Measurements from ENCODE around the gene PGBD2. TPM values are rescaled to one million over a fixed set of nuclear protein-coding genes. Genes with fewer than 3 reads are reported as not detected.

The PGBD2 gene
- total and polyA plus RNA-seq, 2 of the 4 experiments (the other 2 are of a cell fraction): 4.8 to 6.8 TPM

GRCh38 chr1:248892590-248892989, 13.4 kb upstream of the PGBD2 start:
- Histone ChIP-seq H4K5ac (ENCODE audit: low read depth, low read length) (no peak overlapping the region), H3K14ac (replicated peaks; ENCODE audit: low read depth, low read length) (no peak overlapping the region), H3K4me1 (ENCODE audit: control insufficient read depth, insufficient read depth, low read length) (no peaks in the 10 kb centered on the region), H4K20me1 (ENCODE audit: insufficient read depth, low read length) (no peaks in the 10 kb centered on the region), H2BK120ac (ENCODE audit: low read depth, low read length) (no peak overlapping the region), H3K27ac (ENCODE audit: insufficient read depth, low read length) (no peak overlapping the region), H3K9me1 (ENCODE audit: insufficient read depth, low read length) (peaks cover 5% of the 10 kb centered on the region; the same call in 1 of the 2 replicates), H3K18ac (ENCODE audit: low read depth, low read length) (no peak overlapping the region), H3K56ac (ENCODE audit: extremely low read depth, insufficient read depth, low read length) (no peak overlapping the region), H2BK15ac (ENCODE audit: low read depth, low read length) (no peak overlapping the region), H3K27me3 (ENCODE audit: control insufficient read depth, insufficient read depth, low read length) (peaks cover 2% of the 10 kb centered on the region; the same call in 1 of the 2 replicates), H4K8ac (ENCODE audit: low read depth in 2 of 2, low read length in 2 of 2) (no peak overlapping the region), H3K23ac (ENCODE audit: low read depth, low read length) (no peak overlapping the region), H3K9me3 (ENCODE audit: control insufficient read depth, insufficient read depth, low read length) (no peaks in the 10 kb centered on the region), H3K36me3 (ENCODE audit: control insufficient read depth, insufficient read depth, low read length) (no peaks in the 10 kb centered on the region), H2BK20ac (ENCODE audit: low read depth, low read length) (no peak overlapping the region), H2AFZ (replicated peaks; ENCODE audit: low read length, poor library complexity) (no peak overlapping the region), H4K91ac (ENCODE audit: insufficient read depth, low read depth, low read length) (no peak overlapping the region), H3K4me3 (ENCODE audit: insufficient read depth, low read depth, low read length) (no peak overlapping the region), H2BK5ac (ENCODE audit: low read depth, low read length, poor library complexity, severe bottlenecking) (no peak overlapping the region), H3K79me1 (ENCODE audit: low read depth in 1 of 2, low read length in 2 of 2) (no peaks in the 10 kb centered on the region), H2AK9ac (replicated peaks; ENCODE audit: low read depth, low read length, poor library complexity) (no peak overlapping the region), H2AK5ac (ENCODE audit: low read depth, low read length) (no peak overlapping the region), H3K4me2 (ENCODE audit: low read depth, low read length) (no peak overlapping the region), H3K9ac (ENCODE audit: low read depth, low read length) (no peak overlapping the region), H3K4ac (ENCODE audit: low read depth, low read length) (no peak overlapping the region)
- TF ChIP-seq RCOR1 (IDR thresholded peaks at IDR 0.05; ENCODE audit: insufficient replicate concordance, low read length) (no peak), MXI1 (IDR thresholded peaks at IDR 0.05; ENCODE audit: borderline replicate concordance, low read depth, low read length) (no peak), SMC3 (IDR thresholded peaks at IDR 0.05; ENCODE audit: low read depth, low read length) (no peak), ELK1 (IDR thresholded peaks at IDR 0.05; ENCODE audit: borderline replicate concordance, low read depth, low read length) (no peak), RFX5 (IDR thresholded peaks at IDR 0.05; ENCODE audit: low read depth, low read length) (no peak), NFE2L2 (IDR thresholded peaks at IDR 0.05; ENCODE audit: low read depth, low read length) (no peak), CEBPB (IDR thresholded peaks at IDR 0.05; ENCODE audit: low read depth, low read length) (no peak), BHLHE40 (IDR thresholded peaks at IDR 0.05; ENCODE audit: low read depth, low read length) (no peak), RAD21 (IDR thresholded peaks at IDR 0.05; ENCODE audit: low read length) (no peak), USF2 (IDR thresholded peaks at IDR 0.05; ENCODE audit: low read depth, low read length) (no peak), CTCF (conservative IDR thresholded peaks at IDR 0.05; ENCODE audit: low read depth, low read length) (no peak), POLR2A (IDR thresholded peaks at IDR 0.05; ENCODE audit: low read depth, low read length) (no peak), MAFK (IDR thresholded peaks at IDR 0.05; ENCODE audit: low read depth, low read length) (no peak), CHD1 (IDR thresholded peaks at IDR 0.05; ENCODE audit: low read depth, low read length) (no peak), FOS (IDR thresholded peaks at IDR 0.05; ENCODE audit: low read depth, low read length) (no peak), MAZ (IDR thresholded peaks at IDR 0.05; ENCODE audit: borderline replicate concordance, low read depth, low read length) (no peak)
- WGBS, 2 experiments (ENCODE audit: extremely low coverage in 2 of 2, insufficient read length in 1 of 2): no CpG with 5 or more reads among the region's 1 CpG
- ATAC-seq (ENCODE audit: low read depth): no peak
- no TSS peak for BruUV-seq (replicated peaks)
- POLR2A ChIA-PET (ENCODE audit: unreplicated experiment): interaction anchor here (0.6 kb wide), 1 partner anchor 11 kb away, joined by 3 read pairs; no protein-coding TSS in a partner anchor
- dilution Hi-C loops (cut with HindIII; ENCODE audit: low sequenced_read_pairs, unreplicated experiment) (no loop called here), in situ Hi-C loops (cut with MboI; ENCODE audit: low sequenced_read_pairs) (no loop called here), intact Hi-C loops (cut with micrococcal nuclease) (no loop called here)
- CTCF ChIA-PET: no interaction called here
- DNase-seq: no peak

All from IMR-90 (cell line).